MM.1S (cell line): ENCODE results near the gene MSL1.

ENCODE experiments used
- EZH2 ChIP-seq: fragments of 300-600 bp; sonication (generic); optimal IDR thresholded peaks from 2 replicates; pipeline ENCODE3; 2017; ENCODE audit warnings: low read depth, mild to moderate bottlenecking, antibody characterized with exemption, low read length, mixed read lengths
- TF ChIP-seq, protein P1 (sequence below): fragments of 300-600 bp; sonication (generic); IDR thresholded peaks from 2 replicates; pipeline ENCODE4 v1.5.1; 2016; ENCODE audit warnings: antibody characterized with exemption, low read length, mixed read lengths

DNA sequence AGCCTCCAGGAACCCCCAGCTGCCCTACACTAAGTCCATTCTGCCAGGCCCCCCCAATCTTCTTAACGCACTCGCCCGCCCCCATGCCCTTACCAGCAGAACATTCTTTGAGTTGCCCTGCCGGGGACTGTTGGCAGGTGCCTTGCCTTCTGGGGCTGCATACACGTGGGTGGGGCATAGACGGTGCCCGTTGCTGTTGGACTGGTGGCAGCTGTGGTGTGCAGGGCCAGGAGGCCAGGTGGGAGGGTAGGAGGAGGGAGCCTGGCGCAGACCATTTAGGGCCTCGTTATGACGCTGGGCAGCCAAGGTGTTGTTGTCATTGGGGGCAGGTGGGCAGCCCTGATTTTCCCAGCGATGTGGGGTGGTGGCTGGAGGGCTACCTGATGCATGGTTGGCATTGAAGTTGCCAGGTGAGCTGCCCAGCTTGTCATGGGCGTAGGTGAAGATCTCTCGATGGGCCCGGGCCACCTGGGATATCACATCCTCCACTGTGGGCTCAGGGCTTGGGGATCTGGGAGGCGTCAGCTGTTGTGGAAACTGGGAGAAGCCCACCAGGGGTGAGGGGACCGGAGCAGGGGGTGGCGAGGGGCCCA is 26.3 kb upstream of the MSL1 start:
- TF ChIP-seq, protein P1, sequence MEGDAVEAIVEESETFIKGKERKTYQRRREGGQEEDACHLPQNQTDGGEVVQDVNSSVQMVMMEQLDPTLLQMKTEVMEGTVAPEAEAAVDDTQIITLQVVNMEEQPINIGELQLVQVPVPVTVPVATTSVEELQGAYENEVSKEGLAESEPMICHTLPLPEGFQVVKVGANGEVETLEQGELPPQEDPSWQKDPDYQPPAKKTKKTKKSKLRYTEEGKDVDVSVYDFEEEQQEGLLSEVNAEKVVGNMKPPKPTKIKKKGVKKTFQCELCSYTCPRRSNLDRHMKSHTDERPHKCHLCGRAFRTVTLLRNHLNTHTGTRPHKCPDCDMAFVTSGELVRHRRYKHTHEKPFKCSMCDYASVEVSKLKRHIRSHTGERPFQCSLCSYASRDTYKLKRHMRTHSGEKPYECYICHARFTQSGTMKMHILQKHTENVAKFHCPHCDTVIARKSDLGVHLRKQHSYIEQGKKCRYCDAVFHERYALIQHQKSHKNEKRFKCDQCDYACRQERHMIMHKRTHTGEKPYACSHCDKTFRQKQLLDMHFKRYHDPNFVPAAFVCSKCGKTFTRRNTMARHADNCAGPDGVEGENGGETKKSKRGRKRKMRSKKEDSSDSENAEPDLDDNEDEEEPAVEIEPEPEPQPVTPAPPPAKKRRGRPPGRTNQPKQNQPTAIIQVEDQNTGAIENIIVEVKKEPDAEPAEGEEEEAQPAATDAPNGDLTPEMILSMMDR: no peak
- TF ChIP-seq EZH2: no peak
